C4-2B (cell line): ENCODE results near the gene DAND5.

Source experiments
- CTCF ChIP-seq: fragments of 450-650 bp; conservative IDR thresholded peaks from 2 replicates; pipeline ENCODE4 v1.5.1; 2017; ENCODE audit warnings: mild to moderate bottlenecking
- ZFX ChIP-seq: fragments of 450-650 bp; IDR thresholded peaks from 2 replicates; pipeline ENCODE4 v1.6.1; 2017

GRCh38 chr19:13007292-13008045 lies 38.1 kb downstream of the DAND5 start:
- TF ChIP-seq CTCF (no peak; the same call in 1 of the 2 replicates), ZFX (no peak; the same call in 1 of the 2 replicates)
